Measurements from ENCODE around the gene YPEL4. TPM values are rescaled to one million over a fixed set of nuclear protein-coding genes. Genes with fewer than 3 reads are reported as not detected.

Gene YPEL4
- total RNA-seq, 4 donors from 2014 or later = 0.56 to 0.95 TPM; not detected in 2

- 82 to 89% methylated on average over 1 of the region's 1 CpG for WGBS, 2 donors
- H3K27ac ChIP-seq = no peak overlapping the region
- intact Hi-C loops (cut with DNase I) = loop anchor here (5.0 kb wide), 1 partner anchor 390 kb away; no protein-coding TSS in a partner anchor
- H3K4me3 ChIP-seq = no peak overlapping the region
- no peaks in the 10 kb centered on the region for H3K36me3 ChIP-seq
- H3K4me1 ChIP-seq = no peaks in the 10 kb centered on the region
- DNase-seq = no peak
- no peaks in the 10 kb centered on the region for H3K27me3 ChIP-seq
- TF ChIP-seq, protein P1, sequence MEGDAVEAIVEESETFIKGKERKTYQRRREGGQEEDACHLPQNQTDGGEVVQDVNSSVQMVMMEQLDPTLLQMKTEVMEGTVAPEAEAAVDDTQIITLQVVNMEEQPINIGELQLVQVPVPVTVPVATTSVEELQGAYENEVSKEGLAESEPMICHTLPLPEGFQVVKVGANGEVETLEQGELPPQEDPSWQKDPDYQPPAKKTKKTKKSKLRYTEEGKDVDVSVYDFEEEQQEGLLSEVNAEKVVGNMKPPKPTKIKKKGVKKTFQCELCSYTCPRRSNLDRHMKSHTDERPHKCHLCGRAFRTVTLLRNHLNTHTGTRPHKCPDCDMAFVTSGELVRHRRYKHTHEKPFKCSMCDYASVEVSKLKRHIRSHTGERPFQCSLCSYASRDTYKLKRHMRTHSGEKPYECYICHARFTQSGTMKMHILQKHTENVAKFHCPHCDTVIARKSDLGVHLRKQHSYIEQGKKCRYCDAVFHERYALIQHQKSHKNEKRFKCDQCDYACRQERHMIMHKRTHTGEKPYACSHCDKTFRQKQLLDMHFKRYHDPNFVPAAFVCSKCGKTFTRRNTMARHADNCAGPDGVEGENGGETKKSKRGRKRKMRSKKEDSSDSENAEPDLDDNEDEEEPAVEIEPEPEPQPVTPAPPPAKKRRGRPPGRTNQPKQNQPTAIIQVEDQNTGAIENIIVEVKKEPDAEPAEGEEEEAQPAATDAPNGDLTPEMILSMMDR (IDR thresholded peaks at IDR 0.05) = no peak
- TF ChIP-seq POLR2A (IDR thresholded peaks at IDR 0.05) = no peak
- H3K9me3 ChIP-seq = no peaks in the 10 kb centered on the region
Measured at GRCh38 chr11:57626895-57627294, 22.8 kb downstream of the YPEL4 start.

- no peak overlapping the region for H3K27ac ChIP-seq
- no peaks in the 10 kb centered on the region for H3K36me3 ChIP-seq
- no peaks in the 10 kb centered on the region for H3K4me1 ChIP-seq
- DNase-seq = no peak
- WGBS, 2 donors = 72 to 88% methylated on average over 2 of the region's 2 CpGs
- H3K27me3 ChIP-seq = no peaks in the 10 kb centered on the region
- peaks cover 0 to under 1% (median 0%) of the 10 kb centered on the region in 3 donors for H3K9me3 ChIP-seq
- intact Hi-C loops (cut with DNase I) = loop anchor here (5.0 kb wide), 1 partner anchor 392 kb away; no protein-coding TSS in a partner anchor
- TF ChIP-seq POLR2A (IDR thresholded peaks at IDR 0.05) = no peak
- H3K4me3 ChIP-seq = no peak overlapping the region
Measured at GRCh38 chr11:57624864-57625263, 24.8 kb downstream of the YPEL4 start.

- WGBS, 2 donors = 57 to 70% methylated on average over 3 of the region's 3 CpGs
- intact Hi-C loops (cut with DNase I) = no loop called here
- peaks cover 0 to 10% (median 0%) of the 10 kb centered on the region in 3 donors for H3K9me3 ChIP-seq
- no peak for DNase-seq
- no peaks in the 10 kb centered on the region for H3K27me3 ChIP-seq
- no peak overlapping the region for H3K4me3 ChIP-seq
- peaks cover 0 to 12% (median 0%) of the 10 kb centered on the region in 3 donors for H3K4me1 ChIP-seq
- no peaks in the 10 kb centered on the region for H3K36me3 ChIP-seq
- TF ChIP-seq, protein P1 (IDR thresholded peaks at IDR 0.05) = no peak
- TF ChIP-seq POLR2A (IDR thresholded peaks at IDR 0.05) = no peak
- H3K27ac ChIP-seq = no peak overlapping the region
Measured at GRCh38 chr11:57622263-57622662, 27.4 kb downstream of the YPEL4 start.

DNA sequence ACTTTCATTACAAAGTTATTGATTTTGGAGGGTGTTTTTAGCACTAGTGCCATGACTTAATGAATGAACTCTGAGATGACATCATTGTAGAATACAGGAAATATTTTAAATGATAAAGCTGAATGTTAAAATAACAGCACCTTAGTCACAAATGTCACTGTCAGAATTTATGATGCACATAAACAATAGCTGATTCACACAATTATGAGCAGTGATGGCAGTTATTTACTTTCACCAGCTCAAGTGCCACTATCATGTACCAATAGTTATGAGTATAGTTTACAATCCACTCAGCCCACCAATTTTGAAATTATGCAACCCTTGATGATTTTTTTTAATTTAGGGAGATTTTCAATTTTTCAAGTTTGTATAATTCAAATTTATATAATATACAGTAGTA lies 29.2 kb downstream of the YPEL4 start:
- no peak overlapping the region for H3K4me3 ChIP-seq
- intact Hi-C loops (cut with DNase I) = no loop called here
- no peak overlapping the region for H3K27ac ChIP-seq
- TF ChIP-seq POLR2A (IDR thresholded peaks at IDR 0.05) = no peak
- TF ChIP-seq, protein P1 (IDR thresholded peaks at IDR 0.05) = no peak
- peaks cover 0 to 11% (median 0%) of the 10 kb centered on the region in 3 donors for H3K36me3 ChIP-seq
- no peak for DNase-seq
- H3K27me3 ChIP-seq = no peaks in the 10 kb centered on the region
- H3K9me3 ChIP-seq = peaks cover 0 to 10% (median 0%) of the 10 kb centered on the region in 3 donors
- peaks cover 0 to 12% (median 0%) of the 10 kb centered on the region in 3 donors for H3K4me1 ChIP-seq

GRCh38 chr11:57619331-57619730 lies 30.4 kb downstream of the YPEL4 start:
- 85 to 90% methylated on average over 2 of the region's 2 CpGs for WGBS, 2 donors
- intact Hi-C loops (cut with DNase I) = no loop called here
- no peak for DNase-seq
- H3K27me3 ChIP-seq = no peaks in the 10 kb centered on the region
- peaks cover 0 to 10% (median 0%) of the 10 kb centered on the region in 3 donors for H3K9me3 ChIP-seq
- H3K27ac ChIP-seq = peak overlapping the region in 3 of 4 donors; percentile 8 to 29 (median 23)
- peaks cover 0 to 22% (median 0%) of the 10 kb centered on the region in 3 donors for H3K36me3 ChIP-seq
- H3K4me1 ChIP-seq = peaks cover 0 to 12% (median 0%) of the 10 kb centered on the region in 3 donors
- TF ChIP-seq, protein P1 (IDR thresholded peaks at IDR 0.05) = no peak
- no peak for TF ChIP-seq POLR2A (IDR thresholded peaks at IDR 0.05)
- no peak overlapping the region for H3K4me3 ChIP-seq

GRCh38 chr11:57618438-57618837 lies 31.3 kb downstream of the YPEL4 start:
- no peak for TF ChIP-seq POLR2A (IDR thresholded peaks at IDR 0.05)
- H3K27ac ChIP-seq = peak overlapping the region in 2 of 4 donors; percentile 8 to 40
- H3K36me3 ChIP-seq = peaks cover 0 to 31% (median 4%) of the 10 kb centered on the region in 3 donors
- H3K9me3 ChIP-seq = peaks cover 0 to 10% (median 0%) of the 10 kb centered on the region in 3 donors
- no peaks in the 10 kb centered on the region for H3K27me3 ChIP-seq
- intact Hi-C loops (cut with DNase I) = no loop called here
- peaks cover 0 to 12% (median 0%) of the 10 kb centered on the region in 3 donors for H3K4me1 ChIP-seq
- H3K4me3 ChIP-seq = no peak overlapping the region
- WGBS, 2 donors = 41 to 56% methylated on average over 2 of the region's 2 CpGs
- no peak for DNase-seq

Measured in esophagus squamous epithelium (tissue), 5 donors.